Measurements from ENCODE around the gene PSG7.
"Not testable (repeated sequence)": the region's sequence is repeated elsewhere in the genome, so short reads cannot be mapped to it uniquely, and the experiment has no call there.

PSG7 gene

DNA sequence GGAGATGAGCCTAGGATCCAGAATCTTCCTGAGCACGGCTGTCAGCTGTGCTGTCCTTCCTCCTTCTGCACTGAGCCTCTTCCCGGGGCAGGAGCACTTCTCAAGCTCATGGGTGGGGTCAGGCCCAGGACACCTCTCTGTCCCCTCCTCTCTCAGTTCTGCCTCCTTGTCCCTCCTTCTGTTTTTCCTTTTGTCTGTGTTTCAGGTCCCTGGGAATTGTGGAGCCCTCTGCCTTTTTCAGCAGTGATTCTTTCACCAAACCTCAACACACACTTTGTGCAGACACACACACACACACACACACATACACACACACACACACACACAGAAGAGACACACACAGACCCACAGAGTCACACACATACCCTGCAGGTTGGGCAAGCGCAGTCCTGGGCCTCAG, at the start of gene PSG7:
Gene PSG7 (minus strand): TSS at position 101 of the 400 bp plus-strand sequence. CDS start 131 bp downstream, outside the sequence.
- DNase-seq (ENCODE audit: low read depth in 2 of 2, low spot score in 1 of 2), result not testable (repeated sequence)

DNA sequence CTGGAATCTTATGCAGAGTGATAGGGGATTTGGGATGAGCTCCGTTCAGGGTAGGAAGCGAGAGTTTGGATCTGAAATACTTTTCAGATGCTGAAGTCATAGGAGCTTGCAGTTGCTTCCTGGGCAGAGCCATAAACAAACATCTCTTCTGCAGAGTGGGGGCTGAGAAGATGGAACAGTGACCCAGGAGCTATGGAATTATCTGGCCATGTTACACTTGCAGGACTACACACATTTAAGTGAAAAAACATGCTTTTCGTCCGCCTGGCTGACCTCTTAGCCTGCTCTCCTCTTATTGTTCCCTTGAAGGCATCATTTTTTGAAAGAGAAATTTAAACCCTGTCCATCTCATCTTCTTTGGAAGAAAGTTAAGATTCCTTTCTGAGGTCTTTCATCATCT, 48.6 kb upstream of the PSG7 start:
- no peak for DNase-seq (ENCODE audit: low read depth in 2 of 2, low spot score in 1 of 2)

DNA sequence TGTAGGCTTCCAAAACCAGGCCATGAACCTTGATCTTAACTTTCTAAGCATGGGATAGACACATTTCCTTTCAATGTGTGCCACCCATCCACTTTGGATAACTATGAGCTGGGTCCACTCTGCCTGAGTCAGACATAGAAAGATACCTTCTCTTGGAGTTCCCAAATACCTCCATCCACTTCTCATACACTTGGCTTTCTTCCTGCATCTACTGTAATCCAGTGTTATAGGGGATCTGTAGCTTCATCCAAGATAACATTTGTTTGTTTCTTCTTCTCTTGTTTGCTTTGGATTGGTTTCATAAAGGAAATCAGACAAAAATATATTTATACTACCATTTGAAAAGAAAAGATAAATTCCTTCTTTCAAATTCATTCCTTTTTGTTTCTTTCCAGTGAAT, 45.1 kb upstream of the PSG7 start:
- not testable (repeated sequence) for DNase-seq (ENCODE audit: low read depth in 2 of 2, low spot score in 1 of 2)

DNA sequence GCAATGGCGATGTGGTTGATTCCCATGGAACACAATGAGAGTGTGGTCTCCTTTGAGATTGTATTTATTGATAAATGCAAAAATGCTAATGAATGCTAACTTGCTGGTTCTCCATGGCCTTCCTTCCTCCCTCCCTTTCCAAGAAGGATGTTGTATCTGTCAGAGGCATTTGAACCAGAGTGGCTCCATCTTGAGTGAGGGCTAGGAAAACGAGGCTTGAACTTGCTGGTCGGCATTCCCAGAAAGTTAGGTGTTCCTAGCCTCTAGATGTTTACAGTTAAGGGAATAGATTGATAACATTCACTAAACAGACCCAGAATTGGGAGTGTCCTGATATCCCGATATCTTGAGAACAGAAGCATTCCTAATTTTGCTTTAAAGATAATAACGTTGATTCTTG, 34.4 kb upstream of the PSG7 start:
- not testable (repeated sequence) for DNase-seq (ENCODE audit: low read depth in 2 of 2, low spot score in 1 of 2)

DNA sequence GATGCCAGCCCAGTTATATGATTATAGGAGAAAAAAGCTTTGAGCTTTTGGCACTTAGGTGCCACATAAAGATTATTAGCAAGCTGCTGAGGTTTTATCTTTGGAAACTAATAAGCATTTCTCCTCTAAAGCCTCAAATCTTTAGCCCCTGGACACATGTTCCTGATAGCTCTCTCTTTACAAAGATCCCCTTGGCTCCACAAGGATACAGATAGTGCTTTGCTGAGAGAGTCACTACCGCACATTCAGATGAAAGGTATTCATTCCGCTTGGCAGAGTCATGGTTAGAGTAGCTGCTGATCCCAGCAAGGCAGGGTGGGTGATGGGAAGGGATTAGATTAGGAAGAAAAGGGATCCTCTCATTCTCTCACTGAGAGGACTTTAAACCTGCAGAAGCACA, 28.2 kb upstream of the PSG7 start:
- no peak for DNase-seq (ENCODE audit: low read depth in 2 of 2, low spot score in 1 of 2)

DNA sequence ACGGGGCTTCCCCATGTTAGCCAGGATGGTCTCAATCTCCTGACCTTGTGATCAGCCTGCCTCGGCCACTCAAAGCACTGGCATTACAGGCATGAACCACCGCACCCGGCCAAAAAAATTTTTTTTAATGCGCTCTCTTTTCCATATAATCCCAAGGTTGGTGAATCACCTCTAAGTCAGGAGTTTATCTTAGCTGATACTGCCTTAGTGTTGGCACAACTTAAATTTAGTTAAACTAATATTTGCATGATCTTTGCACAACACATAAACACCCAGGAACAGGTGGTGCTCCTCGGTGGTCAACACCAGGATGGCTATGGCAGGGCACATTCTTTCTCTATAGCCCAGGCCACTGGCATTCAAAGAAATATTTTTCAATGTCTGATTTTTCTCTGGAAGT, 24.1 kb upstream of the PSG7 start:
- DNase-seq (ENCODE audit: low read depth in 2 of 2, low spot score in 1 of 2), result no peak

DNA sequence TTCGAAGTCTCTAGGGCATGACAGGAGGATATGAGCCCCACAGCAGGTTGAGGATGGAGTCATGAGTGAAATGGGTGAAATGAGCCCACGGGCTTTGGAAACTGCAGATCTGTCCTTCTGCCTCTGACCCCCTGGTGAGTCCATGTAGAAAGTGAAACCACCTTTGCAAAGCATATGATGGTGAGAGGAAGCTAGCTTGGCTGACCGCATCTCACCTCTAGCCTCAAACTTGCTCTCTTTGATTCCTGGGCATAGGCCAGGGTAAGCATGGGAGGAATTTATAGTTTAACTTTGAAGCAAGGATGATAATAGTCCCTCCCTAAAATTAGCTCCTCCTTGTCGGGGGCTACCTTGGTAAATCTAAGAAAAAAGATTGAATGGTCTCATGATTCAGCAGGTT, 15.1 kb upstream of the PSG7 start:
- not testable (repeated sequence) for DNase-seq (ENCODE audit: low read depth in 2 of 2, low spot score in 1 of 2)

DNA sequence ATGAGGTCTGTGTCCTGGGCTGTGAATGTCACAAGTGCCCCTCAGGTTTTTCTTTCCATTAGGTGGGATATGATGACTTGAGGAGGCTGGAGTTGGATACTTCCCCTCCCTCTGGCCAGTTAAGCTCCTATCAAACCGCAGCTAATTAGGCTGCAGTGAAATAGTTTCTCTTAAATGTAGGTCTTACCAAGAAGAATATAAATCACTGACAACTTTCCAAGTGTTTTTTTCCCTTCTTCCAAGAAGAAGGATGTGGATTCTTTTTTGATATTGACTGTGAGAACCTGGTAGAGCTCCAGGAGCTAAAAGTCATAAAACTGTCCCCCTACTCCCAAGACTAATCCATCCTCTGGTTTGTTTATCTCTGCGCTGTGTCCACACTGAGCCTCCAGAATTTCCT, 14.5 kb upstream of the PSG7 start:
- not testable (repeated sequence) for DNase-seq (ENCODE audit: low read depth in 2 of 2, low spot score in 1 of 2)

DNA sequence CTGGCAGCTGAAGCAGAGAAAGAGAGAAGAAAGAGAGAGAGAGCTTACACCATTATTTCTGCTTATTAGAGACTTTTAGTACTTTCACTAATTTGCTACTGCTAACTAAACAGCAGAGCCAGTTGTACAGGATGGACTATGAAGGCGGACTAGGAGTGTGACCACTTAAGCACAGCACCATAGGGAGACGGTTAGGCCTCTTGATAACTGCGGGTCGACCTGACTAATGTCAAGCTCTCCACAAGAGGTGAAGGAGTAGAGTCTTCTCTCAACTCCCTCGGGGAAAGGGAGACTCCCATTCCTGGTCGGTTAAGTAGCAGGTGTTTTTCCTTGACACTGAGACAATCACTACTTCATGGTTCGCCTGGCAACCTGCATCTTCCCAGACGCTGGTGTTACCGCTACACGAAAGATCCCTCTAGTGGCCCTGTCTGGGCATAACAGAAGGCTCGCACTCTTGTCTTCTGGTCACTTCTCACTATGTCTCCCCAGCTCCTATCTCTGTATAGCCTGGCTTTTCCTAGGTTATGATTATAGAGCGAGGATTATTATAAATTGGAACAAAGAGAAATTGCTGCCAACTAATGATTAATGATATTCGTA, 5.3 kb upstream of the PSG7 start:
- DNase-seq (ENCODE audit: low read depth in 2 of 2, low spot score in 1 of 2), result no peak

DNA sequence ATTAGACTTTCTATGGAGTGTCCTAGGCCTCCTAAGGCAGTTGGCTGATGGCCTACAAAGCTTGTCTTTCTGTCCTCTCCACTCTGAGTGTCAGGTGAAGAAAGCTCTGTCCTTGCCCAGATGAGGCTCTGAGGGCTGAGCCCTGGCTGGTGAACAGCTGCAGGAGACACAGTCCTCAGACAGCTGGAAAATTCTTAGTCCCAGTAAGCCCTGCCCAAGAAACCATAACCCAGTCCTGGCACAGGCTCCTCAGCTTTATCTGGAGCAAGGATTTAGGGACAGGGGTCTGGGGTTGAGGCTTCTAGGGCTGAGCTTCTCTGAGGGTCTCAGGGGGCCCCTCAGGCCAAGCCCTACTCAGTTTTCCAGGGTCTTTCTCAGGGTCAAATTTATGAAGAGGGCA, 2.3 kb downstream of the PSG7 start:
- DNase-seq (ENCODE audit: low read depth in 2 of 2, low spot score in 1 of 2), result not testable (repeated sequence)

DNA sequence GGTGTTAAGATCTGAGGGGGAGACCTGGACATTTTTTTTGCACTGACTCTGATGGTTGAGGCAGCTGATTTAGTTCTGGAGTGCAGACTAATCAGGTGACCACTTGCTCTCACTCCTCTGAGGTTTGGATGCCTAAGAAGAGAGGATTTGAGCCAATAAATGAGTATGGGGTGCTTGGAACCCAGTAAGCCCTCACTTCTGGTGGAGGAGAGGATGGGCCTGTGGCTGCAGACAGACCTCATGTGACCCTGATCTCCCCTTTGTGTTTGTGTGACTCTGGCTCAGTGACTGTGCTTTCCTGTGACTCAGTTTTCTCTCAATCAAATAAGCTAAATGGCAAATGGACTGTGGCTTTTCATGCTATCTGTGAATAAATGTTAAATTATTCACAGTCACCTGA, 2.8 kb downstream of the PSG7 start:
- not testable (repeated sequence) for DNase-seq (ENCODE audit: low read depth in 2 of 2, low spot score in 1 of 2)

DNA sequence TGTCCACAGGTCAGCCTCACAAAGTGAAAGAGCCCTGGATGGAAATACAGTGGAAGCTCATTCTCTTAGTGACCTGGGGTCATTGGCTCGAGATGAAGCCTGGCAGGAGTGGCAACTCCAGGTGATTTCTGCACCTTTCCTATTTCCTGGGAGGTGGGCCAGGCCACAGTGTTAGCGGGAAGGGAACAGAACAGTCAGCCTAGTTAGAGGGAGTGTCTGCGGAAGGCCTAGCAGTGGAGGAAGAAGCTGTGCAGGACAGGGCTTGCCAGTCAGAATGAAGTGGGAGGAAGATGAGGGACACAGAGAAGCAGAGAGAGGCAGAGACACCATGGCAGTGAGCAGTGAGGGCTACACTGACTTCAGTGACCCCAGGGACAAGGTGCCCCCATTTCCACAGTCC, 3.6 kb downstream of the PSG7 start:
- DNase-seq (ENCODE audit: low read depth in 2 of 2, low spot score in 1 of 2), result not testable (repeated sequence)

DNA sequence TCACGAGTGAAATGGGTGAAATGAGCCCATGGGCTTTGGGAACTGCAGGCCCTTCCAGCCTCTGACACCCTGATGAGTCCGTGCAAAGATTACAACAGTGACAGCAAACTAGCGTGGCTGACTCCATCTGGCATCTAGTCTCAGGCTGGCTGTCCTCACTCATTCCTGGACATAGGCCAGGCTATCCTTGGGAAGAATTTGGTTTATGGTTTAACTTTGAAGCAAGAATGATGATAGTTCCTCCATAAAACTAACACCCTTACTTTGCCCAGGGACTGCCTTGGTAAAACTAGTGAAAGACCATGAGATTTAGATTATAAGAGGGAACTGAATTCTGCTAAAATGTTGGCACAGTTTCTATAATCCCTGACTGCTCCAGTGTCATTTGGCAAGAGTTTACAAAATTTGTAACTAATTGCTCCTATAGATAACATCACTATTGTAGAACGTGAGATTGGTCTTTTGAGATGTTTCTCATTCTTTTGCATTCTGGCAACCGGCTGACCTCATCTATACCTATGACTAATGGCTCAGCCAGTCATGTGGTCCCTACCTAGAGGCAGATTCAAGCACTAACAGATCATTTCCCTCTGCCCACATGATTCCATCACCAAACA, 4.4 kb downstream of the PSG7 start:
- not testable (repeated sequence) for DNase-seq (ENCODE audit: low read depth in 2 of 2, low spot score in 1 of 2)

DNA sequence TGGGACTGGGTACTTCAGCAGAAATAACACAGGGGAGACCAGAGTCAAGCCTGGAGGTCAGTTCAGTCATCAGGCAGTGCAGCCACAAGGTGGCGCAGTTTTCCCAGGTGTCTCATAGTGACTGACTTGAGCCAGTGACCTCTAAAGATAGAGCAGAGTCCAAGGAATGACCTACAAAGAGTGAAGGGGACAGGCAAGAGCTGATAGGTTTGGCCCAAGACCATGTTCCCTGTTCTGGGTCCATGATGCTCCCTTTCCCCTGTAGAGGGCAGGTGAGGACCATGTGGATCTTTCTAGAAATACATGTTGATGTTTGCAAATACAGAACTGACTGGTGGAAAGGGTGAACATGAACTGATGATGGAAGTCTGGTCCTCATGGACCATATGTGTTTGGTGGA, 6.8 kb downstream of the PSG7 start:
- not testable (repeated sequence) for DNase-seq (ENCODE audit: low read depth in 2 of 2, low spot score in 1 of 2)

DNA sequence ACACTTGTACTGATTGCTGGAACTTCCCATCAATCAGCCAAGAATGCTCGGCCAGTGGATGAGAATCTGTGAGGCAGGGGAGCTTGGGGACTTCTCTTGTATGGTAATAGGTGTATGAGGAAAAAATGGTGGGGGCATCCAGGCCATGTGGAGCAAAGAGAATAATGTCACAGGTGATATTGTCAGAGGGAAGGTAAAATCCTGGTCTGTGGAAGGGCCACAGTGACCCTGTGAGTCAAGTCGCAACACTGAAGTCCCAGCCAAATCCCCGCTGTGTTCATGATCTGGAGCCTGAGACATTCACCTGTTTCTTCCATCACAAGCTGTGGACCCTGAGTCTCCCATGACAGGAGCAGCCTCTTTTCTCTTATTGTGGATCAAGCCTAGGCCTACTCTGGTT, 8.1 kb downstream of the PSG7 start:
- no peak for DNase-seq (ENCODE audit: low read depth in 2 of 2, low spot score in 1 of 2)

DNA sequence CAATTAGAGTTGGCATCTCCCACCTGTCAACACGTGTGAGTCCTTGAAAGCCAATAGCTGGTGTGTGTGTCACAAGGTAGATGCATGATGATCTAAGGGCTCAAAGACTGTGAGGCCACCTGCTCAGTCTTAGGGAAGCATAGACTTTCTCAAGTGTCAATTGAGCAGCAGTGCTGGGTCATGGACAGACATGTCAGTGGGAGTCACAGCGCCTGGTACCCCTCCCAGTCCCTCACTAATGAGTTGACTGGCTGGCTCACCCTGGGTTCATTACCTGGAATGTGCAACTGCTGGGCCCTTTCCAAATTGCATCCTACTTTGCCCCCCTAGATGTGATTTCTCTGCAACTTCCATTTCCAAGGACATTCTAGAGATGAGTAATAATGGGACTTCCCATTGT, 10.2 kb downstream of the PSG7 start:
- no peak for DNase-seq (ENCODE audit: low read depth in 2 of 2, low spot score in 1 of 2)

DNA sequence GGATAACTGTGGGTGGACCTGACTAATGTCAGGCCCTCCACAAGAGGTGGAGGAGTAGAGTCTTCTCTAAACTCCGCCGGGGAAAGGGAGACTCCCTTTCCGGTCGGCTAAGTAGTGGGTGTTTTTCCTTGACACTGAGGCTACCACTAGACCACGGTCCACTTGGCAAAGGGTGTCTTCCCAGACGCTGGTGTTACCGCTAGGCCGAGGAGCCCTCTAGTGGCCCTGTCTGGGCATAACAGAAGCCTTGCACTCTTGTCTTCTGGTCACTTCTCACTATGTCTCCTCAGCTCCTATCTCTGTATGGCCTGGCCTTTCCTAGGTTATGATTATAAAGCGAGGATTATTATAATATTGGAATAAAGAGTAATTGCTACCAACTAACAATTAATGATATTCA, 13.9 kb downstream of the PSG7 start:
- not testable (repeated sequence) for DNase-seq (ENCODE audit: low read depth in 2 of 2, low spot score in 1 of 2)

DNA sequence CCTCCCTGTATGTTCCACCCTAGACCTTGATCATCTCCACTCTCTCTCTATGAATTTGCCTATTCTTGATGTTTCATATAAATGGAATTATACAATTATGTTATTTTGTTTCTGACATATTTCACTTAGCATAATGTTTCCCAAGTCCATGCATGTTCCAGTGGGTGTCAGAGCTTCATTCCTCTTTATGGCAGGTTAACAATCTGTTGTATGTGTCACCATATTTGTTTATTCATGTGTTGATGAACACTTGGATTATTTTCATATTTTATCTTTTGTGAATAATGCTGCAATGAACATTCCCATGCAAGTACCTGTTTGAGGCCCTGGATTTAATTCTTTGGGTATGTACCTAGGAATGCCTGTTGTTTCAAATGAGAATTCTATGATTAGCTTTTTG, 16.0 kb downstream of the PSG7 start:
- DNase-seq (ENCODE audit: low read depth in 2 of 2, low spot score in 1 of 2), result not testable (repeated sequence)

DNA sequence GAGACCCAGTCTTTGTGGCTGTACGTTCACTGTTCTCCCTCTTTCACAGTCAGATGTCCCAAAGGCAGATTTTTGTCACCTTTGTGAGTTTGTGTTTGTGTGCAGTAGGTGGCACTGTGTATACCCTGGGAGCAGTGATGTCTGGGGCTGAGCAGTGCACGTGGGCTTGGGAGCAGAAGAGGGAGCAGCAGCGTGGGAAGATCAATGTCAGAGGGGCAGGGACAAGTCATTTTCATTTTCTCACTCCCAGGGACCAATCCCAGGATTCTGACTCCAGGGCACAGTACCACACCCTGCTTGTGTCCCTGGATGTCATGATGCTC, 17.3 kb downstream of the PSG7 start:
- DNase-seq (ENCODE audit: low read depth in 2 of 2, low spot score in 1 of 2), result no peak

DNA sequence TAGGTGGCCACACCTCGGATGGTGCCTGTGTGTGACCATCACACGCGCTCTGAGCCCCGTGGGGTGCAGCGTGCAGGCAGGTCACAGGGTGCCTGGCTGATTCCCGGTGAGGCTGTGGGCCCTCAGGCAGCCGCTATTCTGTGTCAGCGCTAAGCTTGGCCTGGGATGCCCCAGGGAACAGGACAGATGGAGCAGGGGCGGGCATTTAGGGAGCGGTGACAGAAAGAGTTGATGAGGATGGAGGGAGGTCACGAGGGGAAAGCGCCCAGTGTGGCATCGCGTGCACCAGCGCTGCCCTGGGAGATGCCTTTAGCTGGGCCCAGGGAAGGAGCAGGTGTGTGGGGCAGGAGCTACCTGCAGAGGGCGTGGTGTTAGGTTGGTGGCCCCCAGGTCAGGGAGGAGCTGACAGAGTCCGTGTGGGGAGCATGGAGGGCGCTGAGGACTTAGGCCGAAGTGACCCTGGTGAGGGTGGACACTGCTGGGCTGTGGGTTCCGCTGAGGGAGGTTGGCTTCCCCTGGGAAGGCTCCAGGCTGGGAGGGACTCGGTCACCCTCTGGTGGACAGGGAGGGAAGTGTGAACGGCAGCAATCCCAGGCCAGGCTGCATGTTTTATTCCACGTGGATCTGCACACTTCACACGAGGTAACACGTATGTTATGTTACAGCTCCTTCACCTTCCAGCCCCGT, 17.8 kb downstream of the PSG7 start:
- not testable (repeated sequence) for DNase-seq (ENCODE audit: low read depth in 2 of 2, low spot score in 1 of 2)

DNA sequence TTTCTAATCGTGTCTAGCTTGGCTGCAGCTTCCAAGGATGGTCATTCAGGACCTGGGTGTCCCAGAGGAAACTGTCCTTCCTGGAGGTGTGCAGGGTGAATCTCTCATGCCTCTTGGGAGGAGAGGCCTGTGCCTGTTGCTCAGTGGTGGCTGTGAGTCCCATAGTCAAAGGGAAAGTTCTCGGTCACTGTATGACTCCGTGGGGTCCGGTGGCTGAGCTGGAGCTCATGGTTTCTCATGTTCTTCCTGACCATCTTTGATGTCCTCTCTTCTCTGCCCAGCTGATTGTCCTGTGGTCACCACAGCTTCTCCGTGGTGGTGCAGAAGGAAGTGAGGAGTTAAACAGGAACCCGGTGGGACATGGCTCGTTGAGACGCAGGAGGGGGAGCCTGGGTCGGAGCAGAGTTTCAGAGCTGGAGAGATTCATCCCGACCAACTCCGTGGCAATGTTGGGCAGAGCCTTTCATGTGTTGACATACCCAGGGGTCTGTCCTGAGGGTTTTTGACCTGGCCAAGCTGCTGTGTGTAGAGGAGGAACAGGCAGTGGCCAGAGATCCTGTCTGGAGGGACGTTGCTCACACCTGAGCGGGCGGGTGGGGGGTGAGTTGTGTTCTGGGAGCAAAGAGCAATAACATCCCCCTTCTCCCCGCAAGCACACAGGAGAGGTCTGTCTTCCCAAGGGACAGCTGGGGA, 18.5 kb downstream of the PSG7 start:
- DNase-seq (ENCODE audit: low read depth in 2 of 2, low spot score in 1 of 2), result not testable (repeated sequence)

DNA sequence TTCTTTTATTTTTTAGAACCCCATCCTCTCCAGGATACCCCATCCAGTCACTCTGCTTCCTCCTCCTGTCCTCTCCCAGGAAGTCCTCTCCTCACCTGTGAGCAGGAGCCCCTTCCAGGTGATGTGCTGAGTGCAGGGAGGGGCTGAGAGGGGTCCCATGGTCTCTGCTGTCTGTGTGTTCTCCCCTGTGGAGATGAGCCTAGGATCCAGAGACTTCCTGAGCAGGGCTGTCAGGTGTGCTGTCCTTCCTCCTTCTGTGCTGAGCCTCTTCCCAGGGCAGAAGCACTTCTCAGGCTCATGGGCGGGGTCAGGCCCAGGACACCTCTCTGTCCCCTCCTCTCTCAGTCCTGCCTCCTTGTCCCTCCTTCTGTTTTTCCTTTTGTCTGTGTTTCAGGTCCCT, 19.4 kb downstream of the PSG7 start, which contains the start of gene PSG6:
Gene PSG6 (minus strand): TSS at position 261 of the 400 bp plus-strand sequence. CDS start 102 bp downstream, at position 159.
- DNase-seq (ENCODE audit: low read depth in 2 of 2, low spot score in 1 of 2), result not testable (repeated sequence)

Measured in stimulated activated CD8-positive, alpha-beta memory T cell treated with anti-CD3 and anti-CD28 coated beads, Interleukin-4, amount 100 ng/mL, for 4 hours (primary cell).